ENCODE results near the gene CENPT. TPM values are rescaled to one million over a fixed set of nuclear protein-coding genes. Genes with fewer than 3 reads are reported as not detected.
A peak's percentile ranks its signal among the peaks of the same experiment; 100 is the strongest.

CENPT gene
- total and polyA plus RNA-seq, 2 of the 13 experiments (the other 11 are each of a cell fraction or from before 2014, with no cell fraction given): 40.9 to 43.3 TPM

GRCh38 chr16:67833415-67834241, 13.9 kb downstream of the CENPT start (continued):
- TF ChIP-seq, protein P1, sequence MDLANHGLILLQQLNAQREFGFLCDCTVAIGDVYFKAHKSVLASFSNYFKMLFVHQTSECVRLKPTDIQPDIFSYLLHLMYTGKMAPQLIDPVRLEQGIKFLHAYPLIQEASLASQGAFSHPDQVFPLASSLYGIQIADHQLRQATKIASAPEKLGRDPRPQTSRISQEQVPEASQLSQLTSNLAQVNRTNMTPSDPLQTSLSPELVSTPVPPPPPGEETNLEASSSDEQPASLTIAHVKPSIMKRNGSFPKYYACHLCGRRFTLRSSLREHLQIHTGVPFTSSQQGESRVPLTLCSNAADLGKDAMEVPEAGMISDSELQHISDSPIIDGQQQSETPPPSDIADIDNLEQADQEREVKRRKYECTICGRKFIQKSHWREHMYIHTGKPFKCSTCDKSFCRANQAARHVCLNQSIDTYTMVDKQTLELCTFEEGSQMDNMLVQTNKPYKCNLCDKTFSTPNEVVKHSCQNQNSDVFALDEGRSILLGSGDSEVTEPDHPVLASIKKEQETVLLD (CRISPR knock-in tag; IDR thresholded peaks at IDR 0.05; ENCODE audit: low read depth): no peak
- TF ChIP-seq, protein P2, sequence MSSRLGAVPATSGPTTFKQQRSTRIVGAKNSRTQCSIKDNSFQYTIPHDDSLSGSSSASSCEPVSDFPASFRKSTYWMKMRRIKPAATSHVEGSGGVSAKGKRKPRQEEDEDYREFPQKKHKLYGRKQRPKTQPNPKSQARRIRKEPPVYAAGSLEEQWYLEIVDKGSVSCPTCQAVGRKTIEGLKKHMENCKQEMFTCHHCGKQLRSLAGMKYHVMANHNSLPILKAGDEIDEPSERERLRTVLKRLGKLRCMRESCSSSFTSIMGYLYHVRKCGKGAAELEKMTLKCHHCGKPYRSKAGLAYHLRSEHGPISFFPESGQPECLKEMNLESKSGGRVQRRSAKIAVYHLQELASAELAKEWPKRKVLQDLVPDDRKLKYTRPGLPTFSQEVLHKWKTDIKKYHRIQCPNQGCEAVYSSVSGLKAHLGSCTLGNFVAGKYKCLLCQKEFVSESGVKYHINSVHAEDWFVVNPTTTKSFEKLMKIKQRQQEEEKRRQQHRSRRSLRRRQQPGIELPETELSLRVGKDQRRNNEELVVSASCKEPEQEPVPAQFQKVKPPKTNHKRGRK (CRISPR knock-in tag; IDR thresholded peaks at IDR 0.05): peak; percentile 69; the same call in 1 of the 2 replicates
- peak; percentile 55; the same call in 1 of the 2 replicates for TF ChIP-seq NR2C2 (CRISPR knock-in tag; IDR thresholded peaks at IDR 0.05; ENCODE audit: borderline replicate concordance)
- TF ChIP-seq ZNF775 (CRISPR knock-in tag; IDR thresholded peaks at IDR 0.05; ENCODE audit: borderline replicate concordance): no peak
- peak; percentile 85; the same call in 1 of the 2 replicates for TF ChIP-seq ZSCAN20 (CRISPR knock-in tag; IDR thresholded peaks at IDR 0.05; ENCODE audit: borderline replicate concordance)
- no peak for TF ChIP-seq ZNF713 (CRISPR knock-in tag; IDR thresholded peaks at IDR 0.05)
- TF ChIP-seq JUNB (CRISPR knock-in tag; IDR thresholded peaks at IDR 0.05; ENCODE audit: borderline replicate concordance): peak; percentile 28; the same call in 1 of the 2 replicates
- TF ChIP-seq ZNF263 (CRISPR knock-in tag; IDR thresholded peaks at IDR 0.05): peak; percentile 27; the same call in 1 of the 2 replicates
- no peak for TF ChIP-seq SMARCE1 (IDR thresholded peaks at IDR 0.05; ENCODE audit: borderline replicate concordance)
- TF ChIP-seq FOXP4 (CRISPR knock-in tag; IDR thresholded peaks at IDR 0.05): no peak; the same call in 1 of the 2 replicates
- TF ChIP-seq ZNF383 (CRISPR knock-in tag; IDR thresholded peaks at IDR 0.05; ENCODE audit: borderline replicate concordance): no peak
- peak; percentile 58 for TF ChIP-seq ASH2L (IDR thresholded peaks at IDR 0.05; ENCODE audit: insufficient read length, low read depth, low read length)
- TF ChIP-seq NFATC3 (CRISPR knock-in tag; IDR thresholded peaks at IDR 0.05): 0 out of 2 replicates have a peak, but pooled peaks have one; percentile 17
- TF ChIP-seq NFE2L2 (IDR thresholded peaks at IDR 0.05; ENCODE audit: low read length): no peak
- TF ChIP-seq ZNF430 (CRISPR knock-in tag; IDR thresholded peaks at IDR 0.05): peak; percentile 92; the same call in 1 of the 2 replicates
- TF ChIP-seq, protein P3, sequence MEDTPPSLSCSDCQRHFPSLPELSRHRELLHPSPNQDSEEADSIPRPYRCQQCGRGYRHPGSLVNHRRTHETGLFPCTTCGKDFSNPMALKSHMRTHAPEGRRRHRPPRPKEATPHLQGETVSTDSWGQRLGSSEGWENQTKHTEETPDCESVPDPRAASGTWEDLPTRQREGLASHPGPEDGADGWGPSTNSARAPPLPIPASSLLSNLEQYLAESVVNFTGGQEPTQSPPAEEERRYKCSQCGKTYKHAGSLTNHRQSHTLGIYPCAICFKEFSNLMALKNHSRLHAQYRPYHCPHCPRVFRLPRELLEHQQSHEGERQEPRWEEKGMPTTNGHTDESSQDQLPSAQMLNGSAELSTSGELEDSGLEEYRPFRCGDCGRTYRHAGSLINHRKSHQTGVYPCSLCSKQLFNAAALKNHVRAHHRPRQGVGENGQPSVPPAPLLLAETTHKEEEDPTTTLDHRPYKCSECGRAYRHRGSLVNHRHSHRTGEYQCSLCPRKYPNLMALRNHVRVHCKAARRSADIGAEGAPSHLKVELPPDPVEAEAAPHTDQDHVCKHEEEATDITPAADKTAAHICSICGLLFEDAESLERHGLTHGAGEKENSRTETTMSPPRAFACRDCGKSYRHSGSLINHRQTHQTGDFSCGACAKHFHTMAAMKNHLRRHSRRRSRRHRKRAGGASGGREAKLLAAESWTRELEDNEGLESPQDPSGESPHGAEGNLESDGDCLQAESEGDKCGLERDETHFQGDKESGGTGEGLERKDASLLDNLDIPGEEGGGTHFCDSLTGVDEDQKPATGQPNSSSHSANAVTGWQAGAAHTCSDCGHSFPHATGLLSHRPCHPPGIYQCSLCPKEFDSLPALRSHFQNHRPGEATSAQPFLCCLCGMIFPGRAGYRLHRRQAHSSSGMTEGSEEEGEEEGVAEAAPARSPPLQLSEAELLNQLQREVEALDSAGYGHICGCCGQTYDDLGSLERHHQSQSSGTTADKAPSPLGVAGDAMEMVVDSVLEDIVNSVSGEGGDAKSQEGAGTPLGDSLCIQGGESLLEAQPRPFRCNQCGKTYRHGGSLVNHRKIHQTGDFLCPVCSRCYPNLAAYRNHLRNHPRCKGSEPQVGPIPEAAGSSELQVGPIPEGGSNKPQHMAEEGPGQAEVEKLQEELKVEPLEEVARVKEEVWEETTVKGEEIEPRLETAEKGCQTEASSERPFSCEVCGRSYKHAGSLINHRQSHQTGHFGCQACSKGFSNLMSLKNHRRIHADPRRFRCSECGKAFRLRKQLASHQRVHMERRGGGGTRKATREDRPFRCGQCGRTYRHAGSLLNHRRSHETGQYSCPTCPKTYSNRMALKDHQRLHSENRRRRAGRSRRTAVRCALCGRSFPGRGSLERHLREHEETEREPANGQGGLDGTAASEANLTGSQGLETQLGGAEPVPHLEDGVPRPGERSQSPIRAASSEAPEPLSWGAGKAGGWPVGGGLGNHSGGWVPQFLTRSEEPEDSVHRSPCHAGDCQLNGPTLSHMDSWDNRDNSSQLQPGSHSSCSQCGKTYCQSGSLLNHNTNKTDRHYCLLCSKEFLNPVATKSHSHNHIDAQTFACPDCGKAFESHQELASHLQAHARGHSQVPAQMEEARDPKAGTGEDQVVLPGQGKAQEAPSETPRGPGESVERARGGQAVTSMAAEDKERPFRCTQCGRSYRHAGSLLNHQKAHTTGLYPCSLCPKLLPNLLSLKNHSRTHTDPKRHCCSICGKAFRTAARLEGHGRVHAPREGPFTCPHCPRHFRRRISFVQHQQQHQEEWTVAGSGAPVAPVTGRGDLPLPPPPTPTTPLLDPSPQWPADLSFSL (CRISPR knock-in tag; IDR thresholded peaks at IDR 0.05): no peak; the same call in 1 of the 2 replicates
